Neural crest cell (in vitro differentiated cells): ENCODE results near the gene QDPR. TPM values are rescaled to one million over a fixed set of nuclear protein-coding genes. Genes with fewer than 3 reads are reported as not detected.

ENCODE experiments used
- DNase-seq: peaks from one replicate; pipeline ENCODE4 v3.0.0; 2021; ENCODE audit warnings: low read depth, mixed read lengths, low spot score
- H3K27ac Mint-ChIP-seq: one replicate; pipeline ENCODE4 v1.8.0; 2021; ENCODE audit warnings: mild to moderate bottlenecking, mixed read lengths; ENCODE audit not compliant: unreplicated experiment
- H3K27me3 Mint-ChIP-seq: 2 replicates; pipeline ENCODE4 v1.8.0; 2021; ENCODE audit warnings: low read depth, mild to moderate bottlenecking, mixed read lengths
- H3K36me3 Mint-ChIP-seq: 2 replicates; pipeline ENCODE4 v1.8.0; 2021; ENCODE audit warnings: low read depth, mild to moderate bottlenecking, mixed read lengths
- H3K4me1 Mint-ChIP-seq: 2 replicates; pipeline ENCODE4 v1.8.0; 2021; ENCODE audit warnings: mixed read lengths
- H3K4me3 Mint-ChIP-seq: one replicate; pipeline ENCODE4 v1.8.0; 2021; ENCODE audit warnings: mild to moderate bottlenecking, mixed read lengths
- H3K9me3 Mint-ChIP-seq: 2 replicates; pipeline ENCODE4 v1.8.0; 2021; ENCODE audit warnings: mixed read lengths
- CTCF ChIP-seq: fragments of 200-600 bp; sonication (generic); conservative IDR thresholded peaks from 2 replicates; pipeline ENCODE4 v1.5.0; 2021; ENCODE audit warnings: antibody characterized with exemption, mild to moderate bottlenecking
- total RNA-seq: library from RNA; stranded (reverse); gene quantifications from 2 replicates; pipeline ENCODE4 v1.2.1, GENCODE V29; 2021

The QDPR gene
- total RNA-seq, 1 donor from 2014 or later: 46.5 TPM

DNA sequence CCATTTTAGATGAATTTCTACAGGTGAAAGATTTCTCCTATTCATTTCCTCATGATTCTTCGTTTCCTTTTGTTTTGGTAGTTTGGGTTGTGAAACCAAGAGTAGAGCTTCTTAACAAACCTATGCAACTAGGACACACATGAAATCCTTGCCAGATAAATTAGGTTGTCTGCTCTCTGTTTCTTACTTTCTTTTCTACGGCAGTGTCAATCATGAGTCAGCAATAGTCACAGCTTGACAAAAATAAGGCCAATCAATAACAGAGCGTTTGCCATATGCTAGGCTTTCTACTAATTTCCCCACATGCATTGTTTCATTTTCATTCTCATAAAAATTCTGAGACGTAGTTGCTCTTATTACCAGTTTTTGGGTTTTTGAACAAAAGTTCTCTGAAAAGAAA is 23.4 kb upstream of the QDPR start:
- Mint-ChIP-seq H3K4me1 (no peaks in the 10 kb centered on the region), H3K4me3 (no peak overlapping the region), H3K36me3 (no peaks in the 10 kb centered on the region), H3K27ac (no peak overlapping the region), H3K27me3 (no peaks in the 10 kb centered on the region), H3K9me3 (peaks cover 4% of the 10 kb centered on the region)
- no peak for TF ChIP-seq CTCF
- DNase-seq: no peak

- DNase-seq: no peak
- no peaks in the 10 kb centered on the region for H3K36me3 Mint-ChIP-seq
- no peaks in the 10 kb centered on the region for H3K4me1 Mint-ChIP-seq
- TF ChIP-seq CTCF: no peak
- H3K27ac Mint-ChIP-seq: no peak overlapping the region
- H3K4me3 Mint-ChIP-seq: no peak overlapping the region
- no peaks in the 10 kb centered on the region for H3K27me3 Mint-ChIP-seq
- peaks cover 4% of the 10 kb centered on the region for H3K9me3 Mint-ChIP-seq
These were observed 22.8 kb upstream of the QDPR start for GRCh38 chr4:17534705-17535104.

- DNase-seq: no peak
- TF ChIP-seq CTCF: no peak
- H3K27ac Mint-ChIP-seq: no peak overlapping the region
- peaks cover 4% of the 10 kb centered on the region for H3K9me3 Mint-ChIP-seq
- H3K4me3 Mint-ChIP-seq: no peak overlapping the region
- H3K36me3 Mint-ChIP-seq: no peaks in the 10 kb centered on the region
- peaks cover 6% of the 10 kb centered on the region for H3K27me3 Mint-ChIP-seq
- H3K4me1 Mint-ChIP-seq: peaks cover 4% of the 10 kb centered on the region
These were observed 19.8 kb upstream of the QDPR start for GRCh38 chr4:17531538-17532285.

DNA sequence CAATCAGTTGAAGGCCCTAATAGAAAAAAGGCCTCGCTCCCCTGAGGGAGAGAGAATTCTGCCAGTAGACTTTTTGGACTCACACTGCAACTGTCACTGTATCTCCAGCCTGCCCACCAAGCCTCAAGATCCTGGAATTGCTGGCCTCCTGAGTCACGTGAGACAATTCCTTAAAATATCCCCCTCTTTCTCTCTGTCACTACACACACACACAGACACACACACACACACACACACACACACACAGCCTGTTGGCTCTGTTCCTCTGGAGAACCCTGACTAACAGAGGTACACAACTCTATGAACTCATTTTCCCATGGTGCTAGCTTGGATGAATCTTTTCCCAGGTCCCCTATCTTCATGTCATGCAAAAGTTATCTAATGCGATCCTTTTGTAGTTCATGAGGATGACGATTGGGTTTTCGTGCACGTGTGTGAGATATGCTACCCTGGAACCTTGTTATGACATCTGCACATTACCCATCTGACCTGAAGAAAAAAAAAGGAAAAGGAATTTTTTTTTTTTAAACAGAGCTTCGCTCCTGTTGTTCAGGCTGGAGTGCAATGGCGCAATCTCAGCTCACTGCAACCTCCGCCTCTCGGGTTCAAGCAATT is 16.8 kb upstream of the QDPR start:
- H3K27ac Mint-ChIP-seq: no peak overlapping the region
- no peaks in the 10 kb centered on the region for H3K36me3 Mint-ChIP-seq
- H3K4me3 Mint-ChIP-seq: no peak overlapping the region

More for the DNA sequence above, 16.8 kb upstream of the QDPR start:
- DNase-seq: no peak
- no peak for TF ChIP-seq CTCF
- no peaks in the 10 kb centered on the region for H3K9me3 Mint-ChIP-seq
- H3K4me1 Mint-ChIP-seq: peaks cover 4% of the 10 kb centered on the region
- H3K27me3 Mint-ChIP-seq: peaks cover 10% of the 10 kb centered on the region
